KOPT-K1 (cell line): ENCODE measurements around the gene DALRD3.

Experiments
- H3K27ac ChIP-seq: fragments of 200-600 bp; sonication (generic); 2 replicates; pipeline ENCODE4 v1.5.1; 2016; ENCODE audit warnings: antibody characterized with exemption, mild to moderate bottlenecking, low read depth, low read length; ENCODE audit not compliant: poor library complexity, severe bottlenecking
- H3K36me3 ChIP-seq: fragments of 200-600 bp; sonication (generic); 2 replicates; pipeline ENCODE4 v1.5.1; 2017; ENCODE audit warnings: antibody characterized with exemption, mild to moderate bottlenecking, low read length, moderate library complexity; ENCODE audit not compliant: insufficient read depth
- H3K9me3 ChIP-seq: fragments of 200-600 bp; sonication (generic); 2 replicates; pipeline ENCODE4 v1.5.1; 2017; ENCODE audit warnings: antibody characterized with exemption, low read length, mild to moderate bottlenecking; ENCODE audit not compliant: insufficient read depth, poor library complexity, severe bottlenecking

The DALRD3 gene

DNA sequence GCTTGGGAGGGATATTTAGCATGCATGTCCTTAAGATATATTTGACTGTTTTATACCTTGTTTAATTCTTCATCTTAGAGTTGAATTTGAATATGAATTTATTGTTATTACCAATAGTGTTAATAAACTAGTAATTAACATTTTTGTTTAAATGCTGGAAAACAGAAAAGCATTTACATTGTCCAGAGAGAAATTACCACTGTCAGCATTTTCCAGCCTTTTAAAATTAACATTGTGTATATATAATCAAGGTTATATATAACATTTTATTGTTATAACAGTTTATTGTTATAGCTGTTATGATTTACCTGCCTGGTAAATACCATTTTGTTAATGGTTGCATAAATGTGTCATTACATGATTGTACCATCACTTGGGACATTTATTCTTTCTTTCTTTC is 36.4 kb downstream of the DALRD3 start:
- Histone ChIP-seq H3K36me3 (peaks cover 99% of the 10 kb centered on the region), H3K9me3 (no peaks in the 10 kb centered on the region), H3K27ac (no peak overlapping the region)

DNA sequence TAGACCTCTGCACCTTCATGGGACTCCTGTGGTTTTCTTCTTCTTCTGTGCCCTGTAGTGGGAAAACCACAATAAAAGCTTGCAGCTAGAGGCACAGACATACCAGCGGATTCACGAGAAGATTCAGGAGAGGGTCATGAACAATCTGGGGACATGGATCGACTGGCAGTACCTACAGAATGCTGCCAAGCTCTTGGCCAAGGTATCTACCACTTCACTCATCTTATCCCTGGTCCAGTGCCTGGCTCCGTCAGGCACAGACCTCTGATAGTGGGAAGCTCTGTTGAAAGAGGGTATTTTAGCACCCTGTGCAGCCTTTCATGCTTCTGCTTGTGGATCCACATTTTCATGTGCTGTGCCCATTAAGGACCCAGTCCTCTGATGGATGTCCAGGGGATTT is 38.1 kb downstream of the DALRD3 start:
- Histone ChIP-seq H3K9me3 (no peaks in the 10 kb centered on the region), H3K27ac (no peak overlapping the region), H3K36me3 (peaks cover 100% of the 10 kb centered on the region)

DNA sequence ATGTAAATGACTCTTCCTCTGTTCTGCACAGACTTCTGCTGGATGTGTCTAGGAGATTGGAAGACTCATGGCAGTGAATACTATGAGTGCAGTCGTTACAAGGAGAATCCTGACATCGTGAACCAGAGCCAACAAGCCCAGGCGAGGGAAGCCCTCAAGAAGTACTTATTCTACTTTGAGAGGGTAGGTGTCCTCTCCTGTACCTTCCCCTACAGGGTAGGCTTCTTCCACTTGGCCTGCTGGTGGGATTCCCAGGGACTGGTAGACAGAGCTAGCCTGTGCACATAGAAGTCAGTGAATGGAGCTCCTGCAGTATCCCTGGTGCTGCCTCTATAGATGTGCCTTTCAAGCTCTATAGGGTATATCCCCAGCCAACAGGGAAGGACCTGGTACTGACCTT is 38.9 kb downstream of the DALRD3 start:
- Histone ChIP-seq H3K36me3 (peaks cover 100% of the 10 kb centered on the region), H3K9me3 (no peaks in the 10 kb centered on the region), H3K27ac (no peak overlapping the region)

DNA sequence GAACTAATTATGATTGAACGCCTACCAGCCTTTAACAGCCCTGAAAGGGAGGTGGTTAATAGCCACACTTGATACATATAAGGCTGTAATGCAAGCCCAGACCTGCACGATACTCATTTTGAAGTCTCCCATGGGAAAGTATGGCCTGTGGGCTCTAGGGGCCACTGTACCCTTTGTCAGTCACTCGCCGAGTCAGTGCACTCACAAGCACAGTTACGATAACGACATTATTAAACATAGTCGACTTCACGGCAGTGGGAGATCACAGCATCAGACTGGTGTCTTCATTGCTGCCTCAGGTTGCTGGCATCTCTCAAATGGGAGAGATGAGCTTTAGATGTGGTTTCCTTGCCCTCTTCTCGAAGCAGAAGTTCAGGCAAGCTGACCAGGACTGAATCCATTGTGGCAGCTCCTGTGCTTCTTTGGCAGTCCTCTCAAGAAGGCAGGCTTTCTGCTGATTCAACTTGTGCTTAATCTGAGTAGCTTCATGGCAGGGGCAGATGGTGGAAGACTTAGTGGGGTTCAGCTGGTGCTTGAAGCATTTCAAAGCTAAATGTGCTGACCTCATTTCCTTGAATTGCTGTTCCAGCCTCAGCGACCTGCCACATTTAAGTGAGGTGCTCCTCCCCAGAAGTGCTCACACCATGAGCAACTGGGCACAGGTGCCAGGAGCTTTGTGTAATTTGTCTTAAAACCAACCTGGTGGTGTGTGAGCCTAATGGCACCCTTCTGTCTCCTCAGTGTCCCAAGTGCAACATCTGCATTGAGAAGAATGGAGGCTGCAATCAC is 44.1 kb downstream of the DALRD3 start:
- H3K27ac ChIP-seq = no peak overlapping the region
- H3K36me3 ChIP-seq = peaks cover 99% of the 10 kb centered on the region
- H3K9me3 ChIP-seq = no peaks in the 10 kb centered on the region

DNA sequence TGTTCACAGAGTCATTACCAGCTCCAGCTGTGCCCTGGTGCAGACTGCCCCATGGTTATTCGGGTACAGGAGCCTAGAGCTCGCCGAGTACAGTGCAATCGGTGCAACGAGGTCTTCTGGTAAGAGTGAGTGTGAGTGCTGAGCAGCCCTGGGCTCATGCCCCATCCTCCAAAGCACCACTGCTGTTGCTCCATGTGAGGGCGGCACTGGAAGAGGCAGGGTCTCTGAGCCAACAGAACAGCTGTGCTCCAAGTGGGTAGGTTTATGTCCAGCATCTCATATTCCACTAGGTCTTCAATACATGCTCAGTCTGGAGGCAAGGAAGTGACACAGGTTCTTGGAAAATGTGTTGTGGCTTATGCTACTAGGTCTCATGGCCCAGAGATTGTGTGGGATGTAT is 47.8 kb downstream of the DALRD3 start:
- Histone ChIP-seq H3K27ac (no peak overlapping the region), H3K36me3 (peaks cover 97% of the 10 kb centered on the region), H3K9me3 (no peaks in the 10 kb centered on the region)

DNA sequence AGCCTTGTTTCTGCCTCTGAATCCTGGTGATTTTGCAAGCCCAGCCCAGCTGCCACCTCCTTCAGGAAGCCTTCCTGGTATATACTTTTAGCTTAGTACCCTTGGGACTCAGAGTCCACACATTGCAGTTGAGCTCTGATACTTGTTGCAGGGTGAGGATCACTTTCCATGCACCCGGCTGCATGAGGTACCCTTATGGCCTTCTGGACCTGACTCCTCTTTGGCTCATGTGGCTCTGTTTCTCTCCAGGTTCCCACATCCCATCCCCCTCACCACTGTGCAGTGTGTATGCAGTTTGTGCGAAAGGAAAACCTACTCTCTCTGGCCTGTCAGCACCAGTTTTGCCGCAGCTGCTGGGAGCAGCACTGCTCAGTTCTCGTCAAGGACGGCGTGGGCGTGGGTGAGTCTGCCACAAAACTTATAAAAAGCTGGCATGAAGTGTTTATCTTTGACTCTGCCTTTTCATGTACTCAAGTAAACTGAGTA is 51.5 kb downstream of the DALRD3 start:
- H3K9me3 ChIP-seq = no peaks in the 10 kb centered on the region
- no peak overlapping the region for H3K27ac ChIP-seq
- peaks cover 94% of the 10 kb centered on the region for H3K36me3 ChIP-seq

DNA sequence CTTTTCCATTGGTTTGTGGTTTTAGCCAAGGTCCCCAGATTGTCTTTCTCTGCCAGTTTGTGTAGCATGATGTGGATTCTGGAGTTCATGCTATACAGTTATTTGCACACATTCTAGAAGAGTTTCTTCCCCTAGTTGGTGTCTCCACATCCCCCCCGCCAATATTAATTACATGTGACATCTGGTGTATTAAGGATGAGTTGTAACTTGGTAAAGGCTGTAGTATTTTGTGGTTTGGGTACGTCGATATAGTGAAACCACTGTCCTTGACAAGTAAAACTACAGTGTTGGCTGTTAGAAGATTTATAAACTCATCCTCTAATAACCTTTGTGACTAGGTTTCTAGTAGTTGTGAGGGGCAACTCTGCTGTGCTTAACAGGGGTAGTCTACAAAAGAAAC is 52.0 kb downstream of the DALRD3 start:
- Histone ChIP-seq H3K27ac (no peak overlapping the region), H3K36me3 (peaks cover 94% of the 10 kb centered on the region), H3K9me3 (no peaks in the 10 kb centered on the region)
